ENCODE measurements around the gene PASK.

DNA sequence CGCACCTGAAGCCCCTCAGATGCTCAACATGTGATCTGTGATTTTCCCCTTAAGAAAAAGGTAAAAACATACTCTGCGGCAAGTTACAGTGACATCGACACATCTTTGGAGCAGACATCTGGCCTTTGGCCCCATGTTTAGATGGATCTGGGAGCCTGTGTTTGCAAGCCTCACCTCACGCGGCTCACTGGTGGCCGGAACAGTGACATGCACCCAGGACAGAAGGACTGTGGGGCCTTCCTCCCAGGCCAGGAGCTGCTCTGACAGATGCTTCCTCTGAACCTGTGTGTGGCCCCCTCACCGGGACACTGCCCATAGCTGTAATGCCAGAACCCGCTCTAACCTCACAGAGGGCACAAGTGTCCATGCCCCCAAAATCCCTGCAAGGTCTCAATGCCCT is 13.1 kb downstream of the PASK start:
- TF ChIP-seq POLR2AphosphoS5 (IDR thresholded peaks at IDR 0.05; ENCODE audit: borderline replicate concordance, low read depth, low read length) (no peak), EZH2 (IDR thresholded peaks at IDR 0.05) (no peak), FOXP2 (optimal IDR thresholded peaks at IDR 0.05; ENCODE audit: control extremely low read depth, extremely low read length, insufficient read depth) (no peak)
